ENCODE measurements around the gene CD180.

Gene CD180

DNA sequence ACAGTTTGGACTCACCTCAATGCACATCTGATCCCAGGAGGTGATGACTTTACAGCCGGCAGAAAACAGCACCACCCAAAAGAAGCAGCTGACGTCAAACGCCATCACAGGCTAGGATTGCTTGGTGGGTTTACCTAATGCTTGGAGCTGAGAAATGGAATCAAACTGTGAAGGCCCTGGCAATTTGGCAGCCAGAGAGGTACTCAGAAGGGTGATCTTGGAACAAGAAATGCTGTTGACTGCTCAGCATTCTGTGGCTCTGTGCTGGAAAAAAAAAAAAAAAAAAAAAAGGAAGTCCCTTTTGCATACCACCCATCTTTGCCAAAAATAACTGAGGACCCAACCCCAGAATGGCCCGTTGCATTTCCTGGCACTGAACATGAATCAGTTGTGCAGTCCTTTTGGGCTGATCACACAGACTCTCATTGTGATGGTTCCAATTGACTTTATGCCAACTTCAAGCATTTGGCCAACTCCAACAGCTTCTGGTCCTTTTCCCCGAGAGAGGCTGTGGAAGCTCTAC, at the start of gene CD180:
Gene CD180 (minus strand): TSS at position 263 of the 523 bp plus-strand sequence. CDS start 158 bp downstream, at position 105.
- no peak for DNase-seq

DNA sequence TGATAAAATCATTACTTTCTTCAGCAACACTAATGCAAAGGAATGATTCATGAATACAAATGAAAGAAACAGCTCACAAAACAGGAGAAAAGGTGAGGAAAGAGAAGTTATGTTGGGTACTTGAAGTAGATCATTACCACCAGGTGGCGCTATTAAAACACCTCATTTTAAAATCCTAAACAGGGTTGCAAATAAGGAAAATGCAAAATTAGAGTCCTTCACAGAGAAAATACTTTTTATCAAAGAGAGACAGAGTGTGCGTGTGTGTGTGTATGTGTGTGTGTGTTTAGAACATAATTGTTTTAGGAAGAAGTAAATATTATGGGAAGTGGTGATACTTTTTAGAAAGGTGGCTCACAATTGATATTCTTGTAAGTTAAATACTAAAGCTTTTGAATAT, 49.5 kb upstream of the CD180 start:
- DNase-seq = peak; percentile 68

DNA sequence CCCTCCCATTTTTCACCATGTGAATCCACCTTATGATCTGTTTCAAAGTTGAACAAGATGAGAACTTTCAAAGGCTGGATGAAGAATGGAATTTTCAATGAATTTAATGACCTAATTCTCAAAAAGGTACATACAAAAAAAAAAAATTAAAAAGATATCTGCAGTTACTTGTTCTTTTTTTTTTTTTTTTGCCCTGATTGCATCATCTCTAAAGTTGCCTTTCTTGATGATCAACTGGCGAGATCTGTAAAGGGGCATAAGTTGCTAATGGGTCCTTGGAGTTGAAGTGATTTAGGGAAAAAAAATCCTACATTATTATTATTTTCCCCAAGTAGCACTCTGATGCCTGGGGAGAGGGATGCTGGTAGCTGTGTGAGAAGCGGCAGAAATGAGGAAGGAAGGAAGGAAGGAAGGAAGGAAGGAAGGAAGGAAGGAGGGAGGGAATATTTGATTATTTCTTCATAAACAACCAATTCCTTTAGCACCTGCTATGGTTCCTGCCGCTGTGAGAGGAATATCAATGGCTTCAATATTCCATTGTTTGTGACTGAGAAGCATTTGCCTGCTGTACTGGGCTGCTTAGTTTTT, 48.8 kb upstream of the CD180 start:
- DNase-seq = no peak

DNA sequence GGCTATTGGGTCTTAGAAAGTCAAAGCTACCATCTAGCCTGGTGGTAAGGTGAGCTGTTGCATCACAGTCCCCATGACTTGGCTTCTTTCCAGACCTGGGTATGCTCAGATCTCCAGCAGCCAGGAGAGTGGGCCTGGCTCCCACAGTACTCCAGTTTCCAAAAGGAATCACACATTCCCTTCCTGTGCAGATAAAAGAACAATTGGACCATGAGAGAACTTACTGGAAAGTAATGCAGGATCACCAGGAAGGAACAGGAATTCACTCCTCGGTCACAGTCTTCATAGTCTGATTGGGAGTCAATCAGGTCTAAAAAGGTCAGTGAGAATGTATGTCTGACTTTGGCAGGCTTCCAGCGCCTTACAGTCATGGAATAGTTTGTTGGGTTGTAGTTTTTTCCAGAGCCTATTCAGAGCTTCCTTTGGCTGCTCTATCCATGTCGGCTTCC, 47.8 kb upstream of the CD180 start:
- DNase-seq = no peak

DNA sequence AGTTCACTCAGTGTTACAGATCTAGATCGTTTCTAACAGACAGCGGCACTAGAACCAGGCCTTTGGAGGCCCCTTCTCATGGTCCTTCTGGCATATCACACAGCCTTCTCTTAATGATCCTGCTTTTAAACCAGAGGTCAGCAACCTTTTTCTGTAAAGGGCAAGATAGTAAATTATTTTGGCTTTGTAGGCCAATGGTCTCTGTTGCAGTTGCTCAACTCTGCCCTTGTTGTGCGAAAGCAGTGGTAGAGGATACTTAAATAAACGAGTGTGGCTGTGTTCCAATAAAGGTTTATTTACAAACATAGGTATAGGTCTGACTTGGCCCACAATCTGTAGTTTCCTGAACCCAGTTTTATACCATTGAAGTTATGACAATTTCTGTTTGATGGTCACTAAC, 47.3 kb upstream of the CD180 start:
- DNase-seq = no peak

DNA sequence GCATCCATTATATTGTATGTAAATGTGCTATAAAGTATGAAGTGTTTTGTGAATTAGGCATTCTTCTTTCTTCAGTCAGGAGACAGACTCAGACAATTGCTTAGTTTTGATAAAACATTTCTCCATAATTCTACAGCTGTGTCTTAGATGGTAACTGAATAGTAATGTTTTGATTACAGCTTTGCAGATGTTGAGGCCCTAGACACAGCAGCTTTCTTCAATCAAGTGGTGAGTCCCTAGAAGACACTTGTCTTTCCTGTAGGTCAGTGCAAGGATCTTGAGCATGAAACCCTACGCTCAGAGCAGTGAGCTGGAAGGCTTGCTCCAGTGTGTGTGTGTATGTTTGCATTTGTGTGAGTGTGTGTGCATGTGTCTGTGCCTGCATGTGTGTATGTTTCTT, 46.8 kb upstream of the CD180 start:
- no peak for DNase-seq

- DNase-seq = no peak
Measured at GRCh38 chr5:67241326-67241725, 44.7 kb upstream of the CD180 start.

DNA sequence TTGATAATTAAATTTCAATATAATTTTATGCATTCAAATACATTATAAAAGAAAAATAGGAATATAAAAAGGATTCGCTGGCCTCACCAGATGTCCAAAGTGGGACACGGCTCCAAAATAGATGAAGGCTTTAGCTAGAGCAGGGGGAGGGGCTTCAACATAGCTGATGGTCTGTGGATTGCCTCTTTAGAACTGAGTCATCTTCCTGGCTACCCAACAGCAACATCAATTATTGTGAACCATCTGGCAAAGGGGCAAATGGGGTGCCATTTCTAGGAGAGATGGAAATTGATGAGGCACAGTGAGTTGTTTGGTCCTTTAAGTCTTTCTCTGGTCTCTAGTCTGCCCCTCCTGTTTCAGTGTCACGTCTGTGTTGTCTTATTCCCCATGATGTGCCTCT, 44.2 kb upstream of the CD180 start:
- no peak for DNase-seq

GRCh38 chr5:67240065-67240464, 43.5 kb upstream of the CD180 start:
- no peak for DNase-seq

- DNase-seq = no peak
Measured at GRCh38 chr5:67238191-67238590, 41.6 kb upstream of the CD180 start.

DNA sequence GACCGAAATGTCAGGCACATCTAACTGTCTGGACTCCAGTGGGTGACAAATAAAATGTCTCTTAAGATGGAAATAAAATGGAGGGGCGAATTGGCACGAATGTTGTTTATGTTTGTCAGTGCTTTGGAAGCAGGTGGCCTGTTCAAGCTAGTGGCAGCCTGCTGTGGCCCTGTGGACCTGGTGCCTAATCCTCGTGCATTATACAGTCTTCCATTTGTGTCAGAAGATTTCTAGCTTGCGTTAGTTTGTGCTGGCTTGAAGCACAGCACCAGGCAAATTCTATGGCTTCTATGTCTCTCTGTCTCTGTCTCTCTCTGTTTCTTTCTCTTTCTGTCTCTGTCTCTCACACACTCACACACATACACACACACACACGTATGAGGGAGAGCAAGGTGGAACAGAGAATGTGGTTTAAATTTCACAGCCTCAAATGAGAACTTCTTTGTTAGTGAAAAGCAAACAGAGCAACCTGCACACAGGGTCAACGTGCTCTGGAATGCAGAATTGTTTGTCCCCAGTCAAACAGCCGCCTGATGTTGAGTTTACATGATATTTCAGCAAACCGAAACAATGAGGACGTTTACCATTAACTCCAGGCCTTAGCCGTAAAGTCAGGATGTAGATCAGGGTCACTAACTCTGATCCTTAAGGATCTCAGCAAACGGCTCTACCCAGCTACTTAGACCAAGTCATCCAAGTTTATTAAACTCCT, 39.0 kb upstream of the CD180 start:
- DNase-seq = no peak

DNA sequence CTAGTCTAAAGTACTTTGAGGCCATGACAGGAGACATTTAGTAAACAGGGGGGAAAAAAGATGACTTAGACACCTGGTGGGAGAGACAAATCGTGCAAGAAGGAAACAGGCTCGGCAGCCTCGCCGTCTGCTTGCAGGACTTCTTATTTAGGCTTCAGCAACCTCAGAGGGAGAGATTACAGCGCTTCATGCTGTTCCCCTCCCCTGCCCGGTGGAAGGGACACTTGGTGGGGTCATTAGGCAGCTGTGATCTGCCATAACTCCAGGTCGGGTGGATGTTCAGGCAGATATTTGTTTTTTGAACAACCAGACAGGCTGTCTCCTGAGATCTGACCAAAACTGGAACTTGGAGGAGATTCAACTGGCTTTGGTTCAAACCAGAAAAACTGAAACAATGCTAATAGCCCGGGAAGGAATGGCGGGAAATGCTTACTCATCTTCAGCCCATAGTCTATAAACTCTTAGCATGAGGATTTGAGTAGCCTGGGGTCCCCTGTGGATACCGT, 38.1 kb upstream of the CD180 start:
- DNase-seq = peak; percentile 57

- DNase-seq = no peak
Measured at GRCh38 chr5:67233075-67233474, 36.5 kb upstream of the CD180 start.

DNA sequence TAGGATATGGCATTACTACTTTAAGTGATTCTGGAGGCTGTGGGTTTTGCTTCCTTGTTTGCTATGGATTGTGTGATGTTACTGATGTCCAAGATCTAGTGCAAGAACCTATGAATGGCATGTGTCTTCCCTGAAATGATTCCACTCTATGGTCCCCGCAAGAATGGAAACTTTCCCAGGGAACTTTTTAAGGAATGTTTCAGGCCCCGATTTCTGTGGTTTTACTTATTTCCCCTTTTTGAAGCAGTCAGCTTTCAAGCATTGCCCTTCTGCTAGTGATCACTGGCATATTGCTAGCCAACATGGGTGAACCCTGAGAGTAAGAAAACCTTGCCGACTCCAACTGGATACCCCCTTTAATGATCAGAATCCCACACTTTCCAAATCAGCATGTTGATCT, 26.6 kb upstream of the CD180 start:
- DNase-seq = no peak

DNA sequence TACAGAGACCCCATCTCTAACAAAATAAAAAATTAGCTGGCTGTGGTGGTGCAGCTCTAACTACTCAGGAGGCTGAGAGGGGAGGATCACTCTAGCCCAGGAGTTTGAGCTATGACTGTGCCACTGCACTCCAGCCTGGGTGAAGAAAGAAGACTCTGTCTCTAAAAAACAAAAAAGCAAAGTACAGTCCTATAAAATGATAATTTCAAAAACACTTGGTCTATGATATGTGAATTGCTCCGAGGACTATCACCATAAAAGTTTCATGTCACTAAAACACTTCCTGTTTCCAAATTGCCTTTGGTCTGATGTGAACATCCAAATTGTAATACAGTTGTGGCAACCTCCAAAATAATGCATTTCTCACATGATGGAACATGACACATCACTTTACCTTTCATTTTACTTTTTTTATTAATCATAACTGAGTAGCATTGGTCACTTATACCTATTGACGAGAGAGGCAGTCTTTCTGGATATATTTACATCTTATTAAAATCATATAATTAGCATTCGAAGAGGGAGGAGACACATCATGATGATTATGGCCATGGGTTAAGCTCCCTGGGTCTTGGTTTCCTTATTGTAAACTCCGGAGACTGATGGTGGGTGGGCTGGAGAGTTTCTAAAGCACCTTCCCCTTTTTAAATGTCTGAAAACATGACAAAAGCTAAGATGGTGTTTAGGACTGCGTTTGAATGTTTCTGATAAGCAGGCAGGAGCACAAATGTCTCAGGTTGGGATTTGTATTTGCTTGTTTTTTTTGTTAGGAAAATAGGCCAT, 25.8 kb upstream of the CD180 start:
- DNase-seq = no peak

DNA sequence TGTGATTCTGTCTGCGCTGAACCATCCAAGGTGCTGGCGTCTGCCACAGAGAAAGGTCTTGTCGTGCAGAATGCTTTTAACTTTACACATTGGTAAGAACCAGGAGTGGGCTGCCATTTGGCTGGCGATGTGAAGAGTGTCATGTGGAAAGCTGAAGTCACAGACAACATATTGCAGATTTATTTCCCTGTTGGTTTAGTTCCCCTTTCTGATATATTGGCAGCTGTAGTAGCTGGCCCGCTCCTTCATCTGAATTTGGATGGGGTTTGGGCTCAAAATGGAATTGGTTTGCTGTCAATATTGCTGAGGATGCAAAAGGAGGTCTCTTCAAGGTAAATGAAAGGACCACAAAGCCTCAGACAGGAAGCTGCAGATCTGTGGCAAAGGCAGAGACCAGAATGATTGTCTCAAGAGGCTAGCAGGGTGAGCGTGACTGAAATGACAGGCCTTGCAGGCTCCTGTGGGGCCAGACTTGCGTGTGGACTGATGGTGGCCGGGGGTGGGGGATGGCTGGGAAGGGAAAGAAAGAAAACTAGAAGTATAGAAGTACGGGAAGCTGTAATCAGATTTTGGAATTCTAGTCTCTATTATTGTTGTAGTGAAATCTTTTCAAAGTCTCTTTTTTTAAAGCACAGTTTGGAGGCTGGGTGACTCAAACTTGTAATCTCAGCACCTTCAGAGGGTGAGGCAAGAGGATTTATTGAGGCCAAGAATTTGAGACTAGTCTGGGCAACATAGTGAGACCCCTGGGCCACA, 25.1 kb upstream of the CD180 start:
- DNase-seq = no peak

- DNase-seq = no peak
Measured at GRCh38 chr5:67216564-67216963, 20.0 kb upstream of the CD180 start.

DNA sequence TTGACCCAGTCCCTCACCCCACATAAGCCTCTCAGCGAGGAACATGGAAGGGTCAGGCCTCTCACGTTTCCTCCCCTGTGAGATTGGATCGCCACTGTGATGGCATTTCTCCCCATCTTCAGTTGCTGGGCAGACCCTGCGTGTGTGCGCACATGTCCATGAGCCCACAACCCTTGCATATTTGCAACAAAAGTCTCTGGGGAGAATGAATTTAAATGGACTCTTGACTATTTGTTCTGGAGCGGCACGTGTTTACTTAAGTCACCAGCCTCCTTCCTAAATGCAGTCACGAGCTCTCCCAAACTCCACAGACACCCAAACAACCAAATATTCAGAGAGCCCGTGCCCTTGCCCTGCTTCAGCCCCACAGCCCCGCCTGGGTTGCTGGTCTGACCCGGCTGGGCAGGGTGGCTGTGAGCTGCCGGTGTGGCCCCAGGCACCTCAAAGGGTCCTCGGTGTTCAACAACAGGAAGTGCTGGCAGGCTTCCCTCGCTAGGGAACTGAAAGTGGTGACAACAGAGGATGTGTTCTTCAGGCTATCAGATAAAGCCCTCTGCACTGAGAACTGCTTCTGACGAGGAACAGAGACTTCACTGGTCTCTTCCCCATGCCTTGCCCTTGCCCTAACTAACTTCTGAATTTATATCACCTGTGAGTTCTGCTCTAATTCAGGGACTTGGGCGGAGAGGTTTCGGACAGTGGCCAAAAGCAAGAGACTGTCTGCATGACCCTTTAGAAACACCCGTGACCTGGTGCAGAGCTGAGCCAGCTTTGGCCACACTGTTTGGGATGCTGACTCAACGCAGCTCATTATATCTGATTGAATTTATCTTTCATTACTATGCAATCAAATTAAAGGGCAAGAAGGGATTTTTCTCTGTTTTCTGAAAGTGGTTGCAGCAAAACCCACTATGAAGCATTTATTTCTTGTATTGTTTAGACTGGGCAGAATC, 19.2 kb upstream of the CD180 start:
- no peak for DNase-seq

DNA sequence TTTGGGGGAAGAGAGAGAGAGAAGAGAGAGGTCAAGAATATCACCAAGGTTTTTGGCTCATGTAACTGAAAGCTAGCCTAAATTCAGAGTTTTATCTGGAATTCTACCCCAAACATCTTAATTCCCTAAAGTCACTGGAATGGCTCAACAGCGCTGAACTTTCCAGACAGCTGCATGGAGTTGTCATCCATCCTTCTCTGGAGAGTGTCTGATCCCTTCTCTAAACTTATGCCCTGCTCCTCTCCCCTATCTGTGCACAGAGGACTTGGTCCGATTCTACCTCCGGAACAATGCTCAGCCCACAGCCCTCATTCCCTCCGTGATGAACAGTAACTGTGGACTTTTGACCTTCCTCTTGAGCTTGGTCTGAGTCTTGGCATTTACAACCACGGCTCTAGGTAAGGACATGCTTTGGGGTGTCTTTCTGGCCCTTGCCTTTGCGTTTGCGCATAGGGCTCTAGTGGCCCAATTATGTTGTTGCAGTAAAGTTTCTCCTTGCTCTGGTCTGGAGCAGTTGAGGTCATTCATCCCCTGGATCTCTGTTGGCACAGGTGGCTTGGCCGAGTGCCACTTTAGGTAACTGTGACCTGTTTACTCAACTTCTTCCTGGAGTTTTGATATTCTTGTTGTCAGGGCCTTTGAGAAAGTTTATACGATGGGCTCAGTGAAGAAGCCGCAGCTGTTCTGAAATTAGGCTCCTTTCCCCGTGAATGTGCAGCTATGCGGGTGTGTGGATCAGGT, 18.3 kb upstream of the CD180 start:
- no peak for DNase-seq

DNA sequence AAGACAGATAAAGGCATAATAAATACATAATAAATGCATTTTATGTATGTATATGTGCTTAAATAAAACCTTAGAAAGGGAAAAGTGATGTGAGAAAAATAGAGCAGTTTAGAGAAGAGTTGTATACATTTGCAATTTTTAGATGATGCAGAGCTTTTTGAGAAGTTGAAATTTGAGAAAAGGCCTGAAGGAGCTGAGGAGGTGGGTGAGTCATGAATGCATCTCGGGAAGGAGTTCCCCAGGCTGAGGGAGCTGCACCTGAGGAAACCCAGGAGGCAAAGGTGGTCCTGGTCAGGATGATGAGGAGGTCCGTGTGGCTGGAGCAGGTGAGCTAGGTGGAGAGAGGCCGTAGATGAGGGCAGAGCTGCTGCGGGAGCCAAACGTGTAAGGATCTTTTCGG, 17.4 kb upstream of the CD180 start:
- DNase-seq = no peak

DNA sequence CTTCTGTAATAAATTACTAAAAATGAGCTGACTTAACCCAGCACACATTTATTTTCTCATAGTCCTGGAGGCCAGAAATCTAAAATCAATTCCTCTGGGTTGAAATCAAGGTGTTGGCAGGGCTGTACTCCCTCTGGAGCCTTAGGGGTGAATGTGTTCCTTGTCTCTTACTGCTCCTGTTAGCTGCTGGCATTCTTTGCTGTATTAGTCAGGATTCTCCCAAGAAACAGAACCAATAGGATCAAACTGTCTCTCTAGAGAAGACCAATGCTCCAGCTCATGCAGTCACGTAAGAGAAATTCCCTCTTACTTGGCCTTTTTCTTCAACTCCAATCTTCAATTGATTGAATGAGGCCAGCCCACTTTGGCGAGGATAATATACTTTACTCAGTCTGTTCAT, 15.3 kb upstream of the CD180 start:
- no peak for DNase-seq
